CD4-positive, alpha-beta T cell (primary cell): ENCODE data around the gene MYL6. TPM values are rescaled to one million over a fixed set of nuclear protein-coding genes. Genes with fewer than 3 reads are reported as not detected.

Experiments used
- ATAC-seq: fragments of 200-7000 bp; cut with Tn5 transposase; one replicate; pipeline ENCODE4 v1.10.0; 2022; ENCODE audit warnings: mild to moderate bottlenecking; ENCODE audit not compliant: poor library complexity
- CTCF ChIA-PET: fragments of 350-600 bp; sonication (Branson Sonifier 250); formaldehyde crosslinking; loops from one replicate; lab custom pipeline; 2021; ENCODE audit warnings: antibody characterized with exemption, inconsistent platforms; lab: Charles Lee
- POLR2A ChIA-PET: fragments of 350-600 bp; sonication (Branson Sonifier 250); formaldehyde crosslinking; loops from one replicate; lab custom pipeline; 2021; ENCODE audit warnings: antibody characterized with exemption, inconsistent platforms; lab: Charles Lee
- DNase-seq, 14 experiments: peaks; one replicate each; pipeline ENCODE4 v3.0.0-alpha.2; 2013 to 2020; ENCODE audit warnings: mixed read lengths in 2 of 14
- H3K27ac ChIP-seq, 2 donors: one replicate each; pipeline versions ENCODE4 v1.5.1 to v1.7.0; 2013; ENCODE audit warnings: low read length in 2 of 2, low read depth in 1 of 2, mild to moderate bottlenecking in 1 of 2
- H3K27me3 ChIP-seq, 2 experiments: 1 replicate in 1 of 2; 2 replicates in 1 of 2; pipeline versions ENCODE4 v1.6.1 to v1.7.0; 2013; ENCODE audit warnings: low read length in 2 of 2, control low read depth in 1 of 2, mild to moderate bottlenecking in 1 of 2, moderate library complexity in 1 of 2; ENCODE audit not compliant: insufficient read depth in 2 of 2, control insufficient read depth in 1 of 2
- H3K36me3 ChIP-seq: one replicate; pipeline ENCODE4 v1.6.1; 2013; ENCODE audit warnings: low read length, control low read depth; ENCODE audit not compliant: insufficient read depth
- H3K4me1 ChIP-seq: one replicate; pipeline ENCODE4 v1.6.1; 2013; ENCODE audit warnings: low read length, control low read depth; ENCODE audit not compliant: insufficient read depth
- H3K4me3 ChIP-seq: one replicate; pipeline ENCODE4 v1.5.1; 2013; ENCODE audit warnings: mild to moderate bottlenecking, low read length, moderate library complexity
- H3K9me3 ChIP-seq, 2 experiments: 1 replicate in 1 of 2; 2 replicates in 1 of 2; pipeline versions ENCODE4 v1.6.1 to v1.7.0; 2013; ENCODE audit warnings: low read length in 2 of 2, mild to moderate bottlenecking in 2 of 2, control low read depth in 1 of 2, moderate library complexity in 1 of 2; ENCODE audit not compliant: control insufficient read depth in 1 of 2, insufficient read depth in 1 of 2
- H3K27ac Mint-ChIP-seq: one replicate; pipeline ENCODE4 v1.8.0; 2020; ENCODE audit warnings: mixed read lengths
- H3K27me3 Mint-ChIP-seq: one replicate; pipeline ENCODE4 v1.8.0; 2021; ENCODE audit warnings: mixed read lengths
- H3K36me3 Mint-ChIP-seq: one replicate; pipeline ENCODE4 v1.8.0; 2021; ENCODE audit warnings: low read depth, mixed read lengths
- H3K4me1 Mint-ChIP-seq: one replicate; pipeline ENCODE4 v1.8.0; 2021; ENCODE audit warnings: low read depth, mixed read lengths
- H3K4me3 Mint-ChIP-seq: one replicate; pipeline ENCODE4 v1.8.0; 2020; ENCODE audit warnings: mild to moderate bottlenecking, mixed read lengths
- H3K9me3 Mint-ChIP-seq: one replicate; pipeline ENCODE4 v1.8.0; 2020; ENCODE audit warnings: mixed read lengths
- intact Hi-C, 2 experiments: fragments of 100-400 bp; cut with DNase I in 1 of 2; cut with micrococcal nuclease in 1 of 2; formaldehyde crosslinking; loops; one replicate each; pipeline versions ENCODE4 v1.15.1 to v1.9.0; 2023 to 2025; cut with DNase I, micrococcal nuclease
- total RNA-seq, 174 experiments: library from RNA in 2 of 174; stranded (reverse) in 2 of 174; gene quantifications; one replicate each; pipeline ENCODE4 v1.2.3 and lab custom pipeline; 2021 to 2026
- TF ChIP-seq, protein P1 (sequence below): fragments of 200-600 bp; IDR thresholded peaks from one replicate; pipeline ENCODE4 v1.8.0; 2022; ENCODE audit warnings: antibody characterized with exemption, mild to moderate bottlenecking

Gene MYL6
- total RNA-seq, 2 experiments from 2014 or later: 670 to 673 TPM

DNA sequence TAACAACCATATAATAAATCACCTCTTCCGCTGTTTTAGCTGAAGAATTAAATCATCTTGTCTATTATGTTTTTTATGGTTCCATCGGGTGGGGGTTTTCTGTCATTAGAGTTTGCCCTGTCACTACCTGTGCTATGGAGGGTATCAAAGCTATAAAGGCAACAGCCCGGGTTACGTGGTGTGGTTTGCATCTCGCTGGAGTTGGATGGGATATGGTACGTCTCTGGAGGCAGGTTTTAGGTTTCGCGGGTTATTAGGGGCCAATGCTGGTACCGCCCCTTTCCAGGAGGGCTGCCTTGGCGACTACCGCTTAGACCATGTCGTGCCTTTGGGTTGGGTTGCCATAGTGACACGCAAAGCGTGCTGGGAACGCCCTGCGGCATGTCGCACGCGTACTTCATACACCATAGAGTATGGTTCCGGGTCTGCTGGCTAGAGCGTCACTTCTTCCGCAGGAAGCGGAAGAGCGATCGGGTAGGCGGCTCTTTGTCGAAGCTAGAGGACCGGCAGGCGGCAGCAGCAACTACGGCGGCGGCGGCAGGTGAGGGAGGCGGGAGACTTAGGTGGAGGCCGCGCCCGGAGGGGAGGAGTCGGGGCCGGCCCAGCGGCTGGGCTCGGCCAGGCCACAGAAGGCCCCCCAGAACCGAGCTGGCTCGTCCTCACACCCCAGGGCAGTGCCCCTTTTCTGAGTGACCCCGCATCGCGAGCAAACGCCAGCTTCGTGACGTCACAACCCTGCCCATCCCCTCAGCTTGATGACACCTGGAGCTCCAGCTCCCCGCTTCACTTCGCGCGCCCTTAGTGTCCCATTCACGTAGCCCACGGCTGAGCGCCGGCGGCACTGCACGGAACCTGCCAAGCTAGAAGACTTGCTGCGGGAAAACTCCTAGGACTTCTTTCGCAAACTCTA, 40.1 kb upstream of the MYL6 start, which contains the start of gene ZC3H10:
ZC3H10 (plus strand) TSS at position 489 of the 910 bp plus-strand sequence. CDS start 2,297 bp downstream, outside the sequence.
- intact Hi-C loops: loop anchor here (1.0 to 10.0 kb wide), 11 partner anchors 34 to 477 kb away; partner anchors contain the start of genes ANKRD52 (in 2 of the 2), PYM1 (in 2 of the 2), MYL6B (in 1 of the 2) and RPS26 (in 1 of the 2)
- ChIA-PET CTCF (interaction anchor here (0.6 to 5.0 kb wide), 24 partner anchors 8 to 380 kb away, joined by 3 to 76 read pairs (median 4); partner anchors contain the start of genes ANKRD52, CNPY2, CS and ESYT1), POLR2A (interaction anchor here (0.5 to 6.1 kb wide), 46 partner anchors 10 to 1402 kb away, joined by 3 to 233 read pairs (median 6); partner anchors contain the start of genes ANKRD52, CD63, CNPY2 and COQ10A)
- peak; percentile 89 to 100 (median 94) for DNase-seq
- peak within 1 kb of the TSS; percentile 94 for H3K27ac Mint-ChIP-seq
- H3K27ac ChIP-seq: peak within 1 kb of the TSS; percentile 75 to 90
- no peaks in the 10 kb centered on the region for H3K27me3 ChIP-seq
- H3K4me1 Mint-ChIP-seq: peaks cover 33% of the 10 kb centered on the region
- peak; percentile 67 for ATAC-seq
- peak within 1 kb of the TSS; percentile 73 for H3K4me3 ChIP-seq
- peaks cover 35% of the 10 kb centered on the region for H3K4me1 ChIP-seq
- peaks cover 50% of the 10 kb centered on the region for H3K36me3 Mint-ChIP-seq
- TF ChIP-seq, protein P1, sequence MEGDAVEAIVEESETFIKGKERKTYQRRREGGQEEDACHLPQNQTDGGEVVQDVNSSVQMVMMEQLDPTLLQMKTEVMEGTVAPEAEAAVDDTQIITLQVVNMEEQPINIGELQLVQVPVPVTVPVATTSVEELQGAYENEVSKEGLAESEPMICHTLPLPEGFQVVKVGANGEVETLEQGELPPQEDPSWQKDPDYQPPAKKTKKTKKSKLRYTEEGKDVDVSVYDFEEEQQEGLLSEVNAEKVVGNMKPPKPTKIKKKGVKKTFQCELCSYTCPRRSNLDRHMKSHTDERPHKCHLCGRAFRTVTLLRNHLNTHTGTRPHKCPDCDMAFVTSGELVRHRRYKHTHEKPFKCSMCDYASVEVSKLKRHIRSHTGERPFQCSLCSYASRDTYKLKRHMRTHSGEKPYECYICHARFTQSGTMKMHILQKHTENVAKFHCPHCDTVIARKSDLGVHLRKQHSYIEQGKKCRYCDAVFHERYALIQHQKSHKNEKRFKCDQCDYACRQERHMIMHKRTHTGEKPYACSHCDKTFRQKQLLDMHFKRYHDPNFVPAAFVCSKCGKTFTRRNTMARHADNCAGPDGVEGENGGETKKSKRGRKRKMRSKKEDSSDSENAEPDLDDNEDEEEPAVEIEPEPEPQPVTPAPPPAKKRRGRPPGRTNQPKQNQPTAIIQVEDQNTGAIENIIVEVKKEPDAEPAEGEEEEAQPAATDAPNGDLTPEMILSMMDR: peak; percentile 52
- no peaks in the 10 kb centered on the region for H3K27me3 Mint-ChIP-seq
- no peaks in the 10 kb centered on the region for H3K9me3 Mint-ChIP-seq
- H3K4me3 Mint-ChIP-seq: peak within 1 kb of the TSS; percentile 97
- no peaks in the 10 kb centered on the region for H3K9me3 ChIP-seq
- H3K36me3 ChIP-seq: peaks cover 28% of the 10 kb centered on the region

DNA sequence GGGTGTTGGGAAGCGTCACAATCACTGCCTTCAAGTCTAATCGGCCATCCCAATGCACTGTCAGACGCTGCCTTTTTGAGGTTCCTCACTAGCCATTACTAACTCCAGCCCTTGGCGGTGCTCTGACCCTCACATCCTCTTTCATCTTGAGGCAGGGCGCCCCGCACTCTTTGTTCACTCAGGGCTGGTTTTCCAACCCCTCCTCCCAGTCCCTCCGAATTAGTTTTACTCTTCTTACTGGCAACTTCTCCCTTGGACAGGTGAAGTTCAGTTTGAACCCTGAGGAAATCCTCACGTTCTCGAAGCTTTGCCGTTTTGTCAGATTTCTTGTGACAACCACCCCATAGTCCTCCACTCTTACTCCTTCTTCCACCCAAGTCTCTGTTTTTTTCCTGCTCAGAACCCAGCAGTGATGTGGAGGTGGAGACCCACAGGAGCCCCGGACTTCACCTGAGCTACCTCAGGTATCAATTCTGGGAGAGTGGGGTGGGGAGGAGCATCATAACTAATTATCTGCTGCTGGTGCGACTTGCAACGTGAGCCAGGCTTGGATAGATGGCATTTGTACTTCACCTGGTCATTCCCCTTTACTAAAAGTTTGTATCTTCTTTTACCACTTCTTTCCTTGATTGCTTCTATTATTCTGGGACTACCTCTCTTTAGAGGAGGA, 39.3 kb upstream of the MYL6 start:
- peak overlapping the region; percentile 97 for H3K4me3 Mint-ChIP-seq
- H3K36me3 Mint-ChIP-seq: peaks cover 42% of the 10 kb centered on the region
- H3K9me3 Mint-ChIP-seq: no peaks in the 10 kb centered on the region
- peaks cover 35% of the 10 kb centered on the region for H3K4me1 ChIP-seq
- intact Hi-C loops: loop anchor here (1.0 to 10.0 kb wide), 12 partner anchors 33 to 476 kb away; partner anchors contain the start of genes ANKRD52 (in 2 of the 2), NABP2 (in 2 of the 2), PYM1 (in 2 of the 2) and MYL6B (in 1 of the 2)
- DNase-seq (peak in 1 of 14 experiments; percentile 42), ATAC-seq (no peak)
- peak overlapping the region; percentile 73 for H3K4me3 ChIP-seq
- no peaks in the 10 kb centered on the region for H3K9me3 ChIP-seq
- H3K36me3 ChIP-seq: peaks cover 25% of the 10 kb centered on the region
- CTCF ChIA-PET: interaction anchor here (0.6 to 5.0 kb wide), 21 partner anchors 7 to 351 kb away, joined by 3 to 76 read pairs (median 5); partner anchors contain the start of genes ANKRD52, CNPY2, CS and ESYT1
- H3K27ac Mint-ChIP-seq: peak overlapping the region; percentile 94
- H3K4me1 Mint-ChIP-seq: peaks cover 35% of the 10 kb centered on the region
- TF ChIP-seq, protein P1: no peak
- no peaks in the 10 kb centered on the region for H3K27me3 ChIP-seq
- no peaks in the 10 kb centered on the region for H3K27me3 Mint-ChIP-seq
- peak overlapping the region; percentile 75 to 90 for H3K27ac ChIP-seq
- POLR2A ChIA-PET: interaction anchor here (0.6 to 6.1 kb wide), 38 partner anchors 10 to 1402 kb away, joined by 3 to 233 read pairs (median 8); partner anchors contain the start of genes ANKRD52, CD63, CNPY2 and COQ10A
